ENCODE results near the gene CYB5A. TPM values are rescaled to one million over a fixed set of nuclear protein-coding genes. Genes with fewer than 3 reads are reported as not detected.
A peak's percentile ranks its signal among the peaks of the same experiment; 100 is the strongest.

CYB5A gene
- total and polyA plus RNA-seq, 9 of the 15 experiments (the other 6 are each of a cell fraction or from before 2014, with no cell fraction given) = 11.9 to 22.6 (median 14.1) TPM

DNA sequence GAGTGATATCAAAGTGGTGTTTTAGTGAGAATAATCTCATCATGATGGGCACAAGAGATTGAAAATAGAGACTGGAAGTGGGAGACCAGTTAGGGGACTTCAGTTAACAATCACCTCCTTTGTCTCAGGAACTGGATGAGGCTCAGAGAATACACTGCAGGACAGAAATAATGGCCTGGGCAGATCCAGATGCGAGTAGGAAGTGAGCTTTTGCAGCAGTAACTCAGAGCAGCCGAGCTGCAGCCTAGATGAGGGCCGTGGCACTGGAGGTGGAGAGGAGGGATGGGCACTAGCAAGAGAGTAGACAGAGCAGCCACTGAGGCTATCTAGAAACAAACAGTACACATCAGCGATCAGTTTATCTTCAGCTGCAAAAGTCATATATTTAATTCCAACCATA, 48.6 kb downstream of the CYB5A start:
- Histone ChIP-seq H3K9me3 (replicated peaks; ENCODE audit: control insufficient read depth, insufficient read depth, low read depth, low read length) (no peaks in the 10 kb centered on the region), H4K20me1 (replicated peaks; ENCODE audit: control insufficient read depth, insufficient read depth, low read length) (no peaks in the 10 kb centered on the region), H3K27me3 (ENCODE audit: control insufficient read depth in 2 of 2, insufficient read depth in 2 of 2, low read length in 2 of 2) (no peaks in the 10 kb centered on the region), H3K4me2 (ENCODE audit: insufficient read depth, low read length) (peak overlapping the region; percentile 70), H3K4me3 (no peak overlapping the region), H2AFZ (ENCODE audit: low read depth, low read length) (peak overlapping the region; percentile 81), H3K9me1 (ENCODE audit: control insufficient read depth, insufficient read depth, low read length) (no peaks in the 10 kb centered on the region), H3K27ac (ENCODE audit: extremely low read depth, low read depth, low read length) (peak overlapping the region; percentile 45; the same call in 2 of the 3 replicates), H3K36me3 (ENCODE audit: control insufficient read depth, insufficient read depth, low read length) (no peaks in the 10 kb centered on the region), H3K9ac (ENCODE audit: insufficient read depth in 1 of 2, low read depth in 2 of 2, low read length in 2 of 2) (peak overlapping the region; percentile 31 to 50; a peak in 3 of 4 replicates), H3K4me1 (replicated peaks in 1 of 2; ENCODE audit: control insufficient read depth in 2 of 2, insufficient read depth in 2 of 2, low read length in 2 of 2) (peaks cover 13 to 25% of the 10 kb centered on the region in 2 experiments; a peak in 3 of 5 replicates), H3K79me2 (ENCODE audit: control insufficient read depth, insufficient read depth, low read length) (no peaks in the 10 kb centered on the region)
- in situ Hi-C loops (cut with MboI) = no loop called here
- FAIRE-seq (no peak), ATAC-seq (peak; percentile 69), DNase-seq (ENCODE audit: extremely low read depth in 1 of 4, low spot score in 3 of 4) (no peak)
- TF ChIP-seq, protein P1, sequence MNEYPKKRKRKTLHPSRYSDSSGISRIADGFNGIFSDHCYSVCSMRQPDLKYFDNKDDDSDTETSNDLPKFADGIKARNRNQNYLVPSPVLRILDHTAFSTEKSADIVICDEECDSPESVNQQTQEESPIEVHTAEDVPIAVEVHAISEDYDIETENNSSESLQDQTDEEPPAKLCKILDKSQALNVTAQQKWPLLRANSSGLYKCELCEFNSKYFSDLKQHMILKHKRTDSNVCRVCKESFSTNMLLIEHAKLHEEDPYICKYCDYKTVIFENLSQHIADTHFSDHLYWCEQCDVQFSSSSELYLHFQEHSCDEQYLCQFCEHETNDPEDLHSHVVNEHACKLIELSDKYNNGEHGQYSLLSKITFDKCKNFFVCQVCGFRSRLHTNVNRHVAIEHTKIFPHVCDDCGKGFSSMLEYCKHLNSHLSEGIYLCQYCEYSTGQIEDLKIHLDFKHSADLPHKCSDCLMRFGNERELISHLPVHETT (CRISPR knock-in tag; conservative IDR thresholded peaks at IDR 0.05 in 1 of 2, IDR thresholded peaks at IDR 0.05 in 1 of 2) = 0 out of 4 replicates have a peak, but pooled peaks of 1 of the 2 experiments have one; percentile 42
- 0 out of 2 replicates have a peak, but pooled peaks have one; percentile 0 for TF ChIP-seq FOSL1 (tag; conservative IDR thresholded peaks at IDR 0.05)
- TF ChIP-seq, protein P2, sequence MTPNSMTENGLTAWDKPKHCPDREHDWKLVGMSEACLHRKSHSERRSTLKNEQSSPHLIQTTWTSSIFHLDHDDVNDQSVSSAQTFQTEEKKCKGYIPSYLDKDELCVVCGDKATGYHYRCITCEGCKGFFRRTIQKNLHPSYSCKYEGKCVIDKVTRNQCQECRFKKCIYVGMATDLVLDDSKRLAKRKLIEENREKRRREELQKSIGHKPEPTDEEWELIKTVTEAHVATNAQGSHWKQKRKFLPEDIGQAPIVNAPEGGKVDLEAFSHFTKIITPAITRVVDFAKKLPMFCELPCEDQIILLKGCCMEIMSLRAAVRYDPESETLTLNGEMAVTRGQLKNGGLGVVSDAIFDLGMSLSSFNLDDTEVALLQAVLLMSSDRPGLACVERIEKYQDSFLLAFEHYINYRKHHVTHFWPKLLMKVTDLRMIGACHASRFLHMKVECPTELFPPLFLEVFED (CRISPR knock-in tag; conservative IDR thresholded peaks at IDR 0.05) = no peak
- POLR2A ChIA-PET = interaction anchor here (0.6 to 1.2 kb wide), 5 partner anchors 8 to 807 kb away, joined by 3 read pairs; no protein-coding TSS in a partner anchor
- no TSS peak for BruUV-seq (replicated peaks)
- CTCF ChIA-PET (ENCODE audit: low intra/inter-chr PET ratio) = interaction anchor here (0.6 kb wide), 1 partner anchor 177 kb away, joined by 3 read pairs; no protein-coding TSS in a partner anchor
- intact Hi-C loops (cut with micrococcal nuclease) = no loop called here
- WGBS (ENCODE audit: insufficient coverage, low coverage, missing lambda C conversion rate) = 3% methylated on average over 4 of the region's 4 CpGs
